Ectodermal cell (in vitro differentiated cells): ENCODE data around the gene ZNF143.

Experiments used
- H3K27ac ChIP-seq: 2 replicates; pipeline ENCODE4 v1.7.0; 2013; ENCODE audit warnings: mild to moderate bottlenecking, low read depth, low read length; ENCODE audit not compliant: insufficient read depth, poor library complexity, severe bottlenecking
- H3K27me3 ChIP-seq: 2 replicates; pipeline ENCODE4 v1.7.0; 2013; ENCODE audit warnings: mild to moderate bottlenecking, low read length; ENCODE audit not compliant: insufficient read depth, control insufficient read depth, poor library complexity, severe bottlenecking
- H3K36me3 ChIP-seq: one replicate; pipeline ENCODE4 v1.7.0; 2013; ENCODE audit warnings: low read length; ENCODE audit not compliant: control insufficient read depth, insufficient read depth
- H3K4me1 ChIP-seq: one replicate; pipeline ENCODE4 v1.7.0; 2013; ENCODE audit warnings: low read length; ENCODE audit not compliant: control insufficient read depth, insufficient read depth
- H3K4me3 ChIP-seq: 2 replicates; pipeline ENCODE4 v1.7.0; 2013; ENCODE audit warnings: low read depth, low read length, control low read depth; ENCODE audit not compliant: insufficient read depth
- H3K9me3 ChIP-seq: 2 replicates; pipeline ENCODE4 v1.7.0; 2013; ENCODE audit warnings: mild to moderate bottlenecking, low read length, moderate library complexity; ENCODE audit not compliant: control insufficient read depth
- WGBS, 2 experiments: methylation state at CpG; one replicate each; pipeline ENCODE4 v1.1.7; 2013; ENCODE audit warnings: missing lambda C conversion rate in 2 of 2; 5-methylcytosine and 5-hydroxymethylcytosine counted together

The ZNF143 gene

DNA sequence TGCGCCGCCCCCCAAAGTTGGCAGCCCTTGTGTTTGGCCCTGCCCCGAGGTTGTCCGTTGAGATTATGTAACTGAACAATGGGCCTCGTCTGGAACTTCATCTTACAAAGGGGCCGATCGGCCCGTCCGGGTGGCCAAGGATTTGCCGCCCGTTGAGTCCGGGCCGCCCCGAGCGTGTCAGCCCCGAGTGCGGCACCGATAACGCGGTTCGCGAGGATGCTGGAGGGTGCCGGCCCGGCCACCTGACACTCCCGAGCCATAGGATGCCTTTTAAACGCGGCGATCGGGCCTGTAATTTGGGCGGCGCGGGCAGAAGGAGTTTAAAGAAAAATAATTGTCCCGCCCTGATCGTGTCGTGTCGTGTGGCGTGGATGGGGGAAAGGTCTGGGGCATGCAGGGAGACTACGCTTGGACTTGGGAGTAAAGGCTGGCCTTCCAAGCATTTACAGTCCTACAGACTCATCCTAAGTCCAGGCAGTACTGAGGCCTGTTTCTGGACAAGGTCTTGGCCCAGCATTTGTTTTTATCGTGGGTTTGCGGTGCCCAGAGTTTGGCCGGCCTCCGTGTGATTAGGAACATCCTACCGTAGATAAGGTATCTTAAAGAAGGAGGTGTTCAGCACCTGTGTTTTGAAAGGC is 113.9 kb downstream of the ZNF143 start:
- peaks cover 11% of the 10 kb centered on the region for H3K4me1 ChIP-seq
- 0% methylated on average over 43 of the region's 43 CpGs for WGBS, 2 experiments
- peaks cover 14% of the 10 kb centered on the region for H3K27me3 ChIP-seq
- peak overlapping the region; percentile 48 for H3K27ac ChIP-seq
- H3K36me3 ChIP-seq: peaks cover 17% of the 10 kb centered on the region
- peak overlapping the region; percentile 88 for H3K4me3 ChIP-seq
- no peaks in the 10 kb centered on the region for H3K9me3 ChIP-seq

DNA sequence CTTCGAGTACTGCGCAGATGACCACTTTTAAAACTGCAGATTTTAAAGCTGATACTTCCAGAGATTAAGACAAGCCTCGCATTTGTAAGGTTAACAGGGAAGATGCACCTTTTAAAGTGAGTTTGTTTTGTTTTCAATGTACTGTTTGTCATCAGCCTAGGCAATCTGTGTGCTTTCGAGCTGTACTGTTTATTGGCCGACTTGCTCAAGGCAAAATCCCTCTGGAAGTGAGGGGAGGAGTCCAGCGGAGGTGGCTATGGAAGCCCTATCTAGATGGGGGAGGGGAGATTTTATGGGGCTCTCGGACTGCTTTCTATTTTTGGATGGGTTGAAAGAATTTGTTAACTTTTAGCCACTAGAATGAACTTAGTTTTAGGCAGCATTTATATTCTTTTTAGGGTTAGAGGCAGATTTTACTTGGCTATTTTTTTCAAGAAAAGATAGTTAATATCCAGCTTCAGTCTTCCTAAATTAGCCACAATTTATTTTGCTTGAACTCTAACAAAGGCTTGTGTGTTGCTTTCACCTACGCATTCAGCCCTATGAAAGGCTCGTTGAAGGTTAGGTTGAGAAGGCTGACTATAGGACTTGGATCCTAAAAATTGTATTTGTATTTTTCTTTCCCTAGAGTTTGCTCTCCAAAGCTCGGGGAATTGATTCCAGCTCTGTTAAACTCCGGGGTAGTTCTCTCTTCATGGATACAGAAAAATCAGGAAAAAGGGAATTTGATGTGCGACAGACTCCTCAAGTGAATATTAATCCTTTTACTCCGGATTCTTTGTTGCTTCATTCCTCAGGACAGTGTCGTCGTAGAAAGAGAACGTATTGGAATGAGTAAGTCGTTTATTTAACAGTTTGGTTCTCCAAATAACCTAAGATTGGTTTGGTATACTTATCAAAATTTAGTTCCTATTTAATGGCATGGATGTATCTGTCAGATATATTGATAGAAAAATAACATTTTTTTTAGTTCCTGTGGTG is 114.7 kb downstream of the ZNF143 start:
- no peaks in the 10 kb centered on the region for H3K9me3 ChIP-seq
- H3K27me3 ChIP-seq: peaks cover 14% of the 10 kb centered on the region
- H3K4me3 ChIP-seq: peak overlapping the region; percentile 88
- peaks cover 17% of the 10 kb centered on the region for H3K36me3 ChIP-seq
- no peak overlapping the region for H3K27ac ChIP-seq
- 2 to 4% methylated on average over 15 to 17 of the region's 17 CpGs for WGBS, 2 experiments
- peaks cover 11% of the 10 kb centered on the region for H3K4me1 ChIP-seq

DNA sequence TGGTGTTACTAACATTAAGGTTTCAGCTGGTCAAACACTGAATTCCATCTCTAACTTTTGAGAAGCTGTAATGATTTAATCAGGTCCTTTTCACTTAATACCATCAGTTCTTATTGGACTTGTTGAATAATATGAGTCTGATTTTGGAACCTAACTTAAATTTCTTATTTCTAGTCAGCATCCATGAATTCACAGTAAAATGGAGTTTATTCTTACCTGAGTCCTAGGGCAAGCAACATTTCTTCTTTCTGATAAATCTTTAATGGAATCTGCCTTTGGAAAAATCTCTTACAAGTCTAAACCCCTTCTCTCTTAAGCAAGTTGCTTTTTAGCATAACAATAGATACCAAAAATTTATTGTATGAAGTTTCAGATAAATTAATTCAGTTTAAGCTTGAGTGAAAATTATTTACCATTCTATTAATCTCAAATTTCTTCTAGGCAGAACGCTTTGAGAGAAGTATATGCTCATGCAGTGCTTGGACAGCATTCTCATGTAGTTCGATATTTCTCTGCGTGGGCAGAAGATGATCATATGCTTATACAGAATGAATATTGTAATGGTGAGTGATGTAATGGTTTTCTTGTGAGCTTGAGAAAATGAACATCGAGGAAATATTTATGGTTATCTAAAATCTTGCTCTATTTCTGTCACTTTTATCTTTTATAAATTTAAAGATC is 116.0 kb downstream of the ZNF143 start:
- H3K27me3 ChIP-seq: peaks cover 7% of the 10 kb centered on the region
- 94 to 96% methylated on average over 4 of the region's 4 CpGs for WGBS, 2 experiments
- H3K4me1 ChIP-seq: peaks cover 11% of the 10 kb centered on the region
- H3K4me3 ChIP-seq: peak overlapping the region; percentile 88
- H3K36me3 ChIP-seq: peaks cover 30% of the 10 kb centered on the region
- no peaks in the 10 kb centered on the region for H3K9me3 ChIP-seq
- no peak overlapping the region for H3K27ac ChIP-seq

DNA sequence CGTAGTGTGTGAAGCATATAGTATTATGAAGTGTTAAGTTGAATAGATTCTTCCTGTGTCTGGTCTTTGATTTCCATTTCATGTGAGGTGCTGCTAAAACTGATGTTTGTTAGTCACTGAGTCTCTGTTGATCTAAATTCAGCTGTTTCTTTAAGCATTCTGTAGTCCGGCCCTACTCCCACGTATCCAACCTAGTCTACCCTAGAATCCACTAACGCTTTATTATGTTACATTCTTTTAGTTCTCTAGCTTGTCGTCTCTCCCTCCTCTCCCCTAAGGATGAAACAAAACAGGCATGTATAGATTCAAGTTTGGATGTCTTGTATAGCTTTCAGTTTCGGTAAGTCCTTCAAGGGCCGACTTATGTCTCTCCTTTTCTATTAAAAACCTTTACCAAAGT is 116.7 kb downstream of the ZNF143 start:
- H3K27me3 ChIP-seq: no peaks in the 10 kb centered on the region
- H3K4me1 ChIP-seq: peaks cover 11% of the 10 kb centered on the region
- peaks cover 37% of the 10 kb centered on the region for H3K36me3 ChIP-seq
- no peaks in the 10 kb centered on the region for H3K9me3 ChIP-seq
- H3K4me3 ChIP-seq: no peak overlapping the region
- 86 to 89% methylated on average over 7 of the region's 7 CpGs for WGBS, 2 experiments
- H3K27ac ChIP-seq: no peak overlapping the region
